Measurements from ENCODE around the gene MSX1.

The MSX1 gene

DNA sequence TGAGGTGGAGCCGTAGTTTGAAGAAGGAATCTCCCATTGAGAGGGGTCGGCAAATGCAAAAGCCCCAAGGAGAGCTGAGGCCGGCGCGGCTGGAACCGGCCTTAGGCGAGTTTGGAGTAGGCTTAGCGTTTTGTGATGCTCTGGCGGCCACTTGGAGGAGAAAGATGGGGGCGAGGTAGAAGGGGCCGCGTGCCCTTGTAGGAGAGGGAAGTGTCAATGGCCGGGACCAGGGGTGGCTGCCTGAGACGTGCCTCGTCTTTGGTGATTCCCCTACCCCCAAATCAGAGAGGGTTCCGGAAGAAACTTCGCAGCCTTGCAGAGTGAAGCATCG, 11.7 kb downstream of the MSX1 start:
- DNase-seq, result no peak

DNA sequence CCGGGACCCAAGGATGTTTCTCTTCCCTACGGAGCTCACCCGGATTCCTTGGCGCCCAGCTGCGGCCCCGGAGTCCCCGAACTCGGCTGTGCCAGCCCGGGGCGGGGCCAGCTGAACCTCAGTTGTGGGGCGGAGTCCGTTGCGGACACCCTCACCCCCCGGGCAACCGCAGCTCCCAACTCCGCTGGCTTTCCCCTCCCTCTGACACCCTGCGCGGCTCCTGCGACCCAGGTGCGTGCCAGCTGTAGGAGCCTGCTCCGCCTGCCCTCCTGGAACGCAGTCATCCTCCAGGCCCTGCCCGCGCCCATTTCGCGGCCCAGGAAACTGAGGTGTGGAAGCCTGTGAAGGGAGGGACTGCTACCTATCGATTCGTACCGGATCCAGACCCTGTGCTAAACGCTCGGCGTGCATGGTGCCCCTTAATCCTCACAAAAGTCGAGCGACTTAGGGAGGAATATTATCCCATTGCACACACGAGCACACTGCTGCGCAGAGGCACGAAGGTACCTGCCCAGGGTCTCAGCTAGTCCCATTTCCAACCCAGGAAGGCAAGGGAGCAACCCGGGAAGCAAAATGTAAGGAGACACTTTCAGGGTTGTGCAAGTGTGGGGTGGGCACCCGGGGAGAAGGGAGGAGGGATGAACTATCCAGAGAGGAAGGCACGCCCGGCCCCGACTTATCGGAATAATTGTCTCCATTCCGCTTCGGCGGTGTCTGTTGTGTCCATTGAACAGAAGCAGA, 12.3 kb downstream of the MSX1 start:
- DNase-seq, result no peak

DNA sequence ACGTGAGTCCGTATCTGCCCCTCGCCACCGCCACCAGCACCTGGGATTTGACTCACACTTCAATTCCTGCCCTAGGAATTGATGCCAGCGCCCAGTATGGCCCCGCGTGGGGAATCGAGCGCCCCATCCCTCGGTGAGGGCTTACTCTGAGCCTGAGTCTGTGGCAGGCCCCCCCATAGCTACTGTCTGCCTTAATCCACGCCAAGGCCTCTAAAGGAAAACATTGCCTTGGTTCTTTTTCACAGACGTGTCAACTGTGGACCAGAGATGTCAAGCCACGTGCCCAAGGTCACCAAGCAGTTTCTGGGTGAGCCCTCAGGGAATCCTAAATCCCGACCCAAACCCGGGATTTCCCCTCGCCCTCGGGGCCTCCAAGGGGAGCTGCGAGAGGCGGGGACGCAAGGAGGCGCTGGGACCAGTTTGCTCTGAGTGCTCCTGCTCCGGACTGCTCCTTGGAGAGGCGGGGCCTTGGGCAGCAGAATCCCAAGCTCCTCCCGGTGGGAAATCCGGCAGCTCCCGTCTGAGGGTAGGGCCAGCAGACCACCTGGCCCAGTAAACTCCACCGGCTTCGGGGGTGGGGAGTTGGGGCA, 12.9 kb downstream of the MSX1 start:
- DNase-seq, result no peak

DNA sequence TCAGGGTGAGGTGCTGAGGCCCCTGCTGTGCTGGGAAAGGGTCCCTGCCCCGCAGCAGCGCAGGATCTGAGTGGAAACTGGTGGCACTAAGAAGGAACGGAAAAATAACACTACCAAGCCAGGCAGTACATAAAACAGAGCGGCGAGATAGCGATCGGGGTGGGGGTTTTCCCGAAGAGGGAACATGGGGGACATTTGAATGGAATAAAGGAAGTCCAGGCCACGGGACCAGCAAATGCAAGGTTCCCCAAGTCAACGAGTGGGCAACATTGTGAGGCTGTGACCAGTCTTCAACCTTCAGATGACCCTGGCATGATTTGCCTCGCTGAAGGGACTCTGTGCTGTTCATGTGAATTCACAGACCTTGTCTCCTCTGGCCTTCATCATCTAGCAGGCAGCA, 13.7 kb downstream of the MSX1 start:
- DNase-seq, result no peak

DNA sequence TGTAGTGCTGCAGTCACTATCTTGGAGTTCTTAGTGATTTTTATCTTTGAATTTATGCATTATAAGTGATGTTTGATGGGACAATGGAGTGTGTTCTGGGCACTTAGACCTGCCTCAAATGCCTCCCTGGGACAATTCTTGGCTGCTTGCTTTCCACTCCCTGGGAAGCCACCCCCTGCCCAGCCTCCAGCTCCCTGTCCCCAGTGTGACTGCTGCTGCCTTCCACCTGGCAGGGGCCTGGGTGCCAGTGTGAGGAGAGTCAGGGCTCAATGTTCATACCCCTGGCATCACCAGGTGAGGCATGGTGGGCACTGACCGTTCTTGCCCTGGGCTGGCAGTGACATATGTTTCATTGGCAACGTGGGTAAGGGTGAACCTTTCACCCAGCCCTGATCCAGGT, 14.8 kb downstream of the MSX1 start:
- DNase-seq, result no peak

DNA sequence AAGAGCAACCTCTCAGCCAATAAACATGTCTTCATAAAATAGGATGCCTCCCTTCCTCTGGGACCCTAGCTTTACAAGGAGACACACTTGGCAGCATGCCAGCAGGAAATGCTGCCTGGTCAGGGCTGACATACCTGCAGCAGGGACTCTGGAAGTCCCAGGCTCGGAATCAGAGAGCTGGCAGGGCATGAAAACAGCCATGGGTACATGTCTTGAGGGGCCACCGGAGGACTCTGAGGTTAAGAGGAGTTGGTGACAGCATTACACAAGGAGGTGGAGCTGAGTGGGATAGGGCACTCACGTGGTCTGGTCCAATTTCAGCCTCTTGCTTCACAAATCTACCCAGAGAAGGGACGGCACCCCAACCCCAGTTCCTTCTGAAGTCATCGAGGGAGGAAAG, 15.7 kb downstream of the MSX1 start:
- no peak for DNase-seq

DNA sequence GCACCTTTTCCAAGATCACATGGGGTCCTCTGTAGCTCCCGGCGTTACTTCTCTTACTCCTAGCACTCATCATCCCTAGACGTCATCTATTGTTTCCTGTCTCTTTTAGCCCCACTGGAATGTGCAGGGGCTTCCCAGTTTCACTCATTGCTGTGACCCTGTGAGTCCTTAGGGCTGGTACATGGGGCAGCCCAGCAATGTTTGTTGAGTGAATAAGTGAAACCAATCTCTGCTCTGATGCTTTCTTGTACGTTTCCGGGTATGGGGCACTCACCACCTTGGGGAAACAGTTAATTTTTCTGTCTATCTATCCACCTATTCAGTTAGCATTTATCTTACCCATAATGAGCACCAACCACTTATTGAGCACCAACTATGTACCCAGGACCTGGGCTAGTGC, 16.1 kb downstream of the MSX1 start:
- DNase-seq, result no peak

DNA sequence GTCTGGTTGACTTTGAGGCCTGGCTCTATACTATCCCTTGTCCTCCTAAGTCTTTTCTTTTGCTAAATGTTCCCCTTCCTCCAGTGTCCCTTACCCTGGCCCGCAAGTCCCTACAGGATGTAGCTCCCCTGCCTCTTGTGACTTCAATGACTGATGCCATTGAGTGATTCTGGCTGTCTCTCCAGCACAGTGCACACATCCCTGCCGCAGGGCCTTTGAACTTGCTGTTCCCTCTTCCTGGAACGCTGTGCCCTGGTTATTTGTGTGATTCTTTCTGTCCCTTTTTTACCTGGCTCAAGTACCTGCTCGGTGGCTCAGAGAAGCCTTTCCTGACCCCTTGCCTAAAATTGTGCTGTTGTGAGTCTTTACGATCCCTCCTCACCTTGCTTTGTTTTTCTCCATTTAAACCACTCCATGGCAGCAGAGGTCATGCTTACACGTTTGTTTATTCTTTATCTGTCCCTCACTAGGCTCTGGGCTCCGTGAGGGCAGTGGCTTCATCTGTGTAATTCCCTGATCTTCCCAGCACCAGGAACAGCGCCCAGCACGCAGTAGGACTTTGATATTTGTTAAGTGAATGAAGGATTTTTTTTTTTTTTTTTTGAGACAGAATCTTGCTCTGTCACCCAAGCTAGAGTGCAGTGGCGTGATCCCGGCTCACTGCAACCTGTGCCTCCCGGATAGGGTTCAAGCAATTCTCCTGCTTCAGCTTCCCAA, 17.6 kb downstream of the MSX1 start:
- no peak for DNase-seq

DNA sequence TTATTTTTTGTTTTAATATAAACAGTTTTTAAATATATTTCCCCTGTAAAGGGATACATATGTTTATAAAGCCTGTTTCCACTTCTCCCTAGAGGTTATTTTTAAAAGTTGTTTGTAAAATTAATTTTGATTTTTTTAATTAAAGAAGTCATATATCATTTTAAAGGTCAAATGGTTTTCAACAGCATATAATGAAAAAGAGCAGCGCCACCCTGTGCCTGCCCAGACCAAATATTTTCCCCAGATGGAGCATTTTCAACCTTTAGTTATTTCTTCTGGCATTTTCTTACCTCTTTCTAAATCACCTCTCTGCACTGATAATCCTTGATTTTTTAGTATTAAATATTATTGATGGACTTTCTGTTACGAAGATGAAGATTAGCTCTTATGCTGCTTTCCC, 21.0 kb downstream of the MSX1 start:
- no peak for DNase-seq

DNA sequence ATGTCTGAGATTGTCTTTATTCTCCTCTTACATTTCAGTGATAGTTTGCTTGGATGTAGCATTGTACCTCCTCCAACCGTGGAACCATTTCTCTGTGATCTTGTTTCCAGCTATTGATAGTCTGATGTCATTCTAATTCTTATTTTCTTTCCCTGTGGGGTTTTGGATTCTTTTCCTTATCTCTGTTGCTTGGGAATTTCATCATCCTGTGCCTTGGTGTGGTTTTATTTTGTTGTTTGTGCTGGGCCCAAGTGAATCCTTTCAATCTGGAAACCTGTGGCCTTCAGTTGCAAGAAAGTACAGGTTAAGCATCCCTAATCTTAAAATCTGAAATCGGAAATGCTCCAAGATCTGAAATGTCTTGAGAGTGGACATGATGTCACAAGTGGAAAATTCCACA, 22.0 kb downstream of the MSX1 start:
- DNase-seq, result no peak

DNA sequence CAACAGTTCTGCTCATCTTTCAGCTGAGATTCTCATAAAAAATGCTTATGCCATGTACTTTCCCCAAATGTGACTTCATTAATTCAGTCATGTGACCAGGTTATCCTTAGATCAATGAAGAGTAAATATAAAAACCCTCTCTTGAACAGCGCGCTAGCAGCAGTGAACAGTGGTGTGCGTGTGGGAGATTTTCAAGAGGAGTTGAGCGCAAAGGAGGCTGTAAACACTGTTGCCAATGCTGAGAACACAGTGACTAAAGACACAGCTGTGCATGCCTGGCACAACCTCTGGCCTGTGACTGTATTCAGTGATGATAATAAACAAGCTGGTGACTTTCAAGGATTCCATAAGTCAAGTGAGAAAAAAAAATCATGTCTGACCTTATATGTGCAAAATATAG, 25.1 kb downstream of the MSX1 start:
- no peak for DNase-seq

DNA sequence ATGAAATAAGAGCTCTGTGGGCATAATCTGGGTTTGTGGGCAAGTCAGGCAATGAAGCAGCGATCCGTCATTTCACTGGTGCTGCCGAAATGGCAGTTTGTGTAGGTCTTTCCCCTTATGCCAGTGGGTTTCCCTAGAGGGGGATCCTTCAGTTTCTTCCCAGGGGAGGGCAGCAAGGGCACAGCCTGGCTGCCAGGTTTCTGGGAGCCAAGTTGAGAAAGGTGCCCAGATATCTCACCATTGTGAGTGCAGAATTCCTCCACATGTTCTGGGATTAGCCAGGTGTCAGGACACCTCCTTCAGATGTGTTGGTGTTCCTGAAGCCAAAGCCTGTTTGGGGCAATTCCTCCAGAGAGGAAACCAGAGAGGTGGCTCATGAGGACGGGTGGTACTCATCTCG, 28.0 kb downstream of the MSX1 start:
- no peak for DNase-seq

DNA sequence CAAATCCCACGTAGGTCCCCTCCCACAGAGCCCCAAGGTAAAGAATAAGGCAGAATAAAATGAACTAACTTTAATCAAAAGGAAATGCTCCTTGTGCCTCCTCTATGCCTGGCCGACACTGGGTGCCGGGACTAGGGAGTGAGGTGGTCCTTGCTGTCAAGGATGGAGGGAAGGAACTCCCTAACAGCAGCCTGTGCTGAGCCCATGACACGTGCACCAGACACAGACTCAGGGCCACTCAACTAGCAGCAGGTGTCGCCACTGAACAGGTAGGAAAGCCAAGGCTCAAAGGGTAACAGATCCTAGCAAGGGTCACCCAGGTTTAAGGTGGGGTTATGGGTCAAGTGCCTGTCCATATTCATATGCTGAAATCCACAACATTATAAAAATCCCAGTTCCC, 29.2 kb downstream of the MSX1 start:
- DNase-seq, result no peak

DNA sequence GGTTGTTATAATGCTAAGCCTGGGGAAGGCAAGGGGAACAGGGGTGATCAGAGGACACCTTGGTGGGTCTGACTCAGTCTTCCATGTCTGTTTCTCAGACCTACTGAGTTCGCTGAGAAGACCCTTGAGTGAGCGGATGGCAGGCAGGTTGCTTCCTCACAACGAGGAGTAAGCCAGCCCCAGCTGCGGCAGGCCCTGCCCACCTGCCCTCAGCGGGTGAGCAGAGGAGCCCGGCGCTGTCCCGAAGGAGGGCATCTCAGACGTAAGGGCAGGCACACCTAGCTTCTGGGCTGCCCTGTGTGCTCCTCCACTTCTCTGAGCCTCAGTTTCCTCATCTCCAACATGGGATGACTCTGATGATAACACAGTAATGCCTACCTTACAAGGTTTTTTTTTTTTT, 30.3 kb downstream of the MSX1 start:
- no peak for DNase-seq

DNA sequence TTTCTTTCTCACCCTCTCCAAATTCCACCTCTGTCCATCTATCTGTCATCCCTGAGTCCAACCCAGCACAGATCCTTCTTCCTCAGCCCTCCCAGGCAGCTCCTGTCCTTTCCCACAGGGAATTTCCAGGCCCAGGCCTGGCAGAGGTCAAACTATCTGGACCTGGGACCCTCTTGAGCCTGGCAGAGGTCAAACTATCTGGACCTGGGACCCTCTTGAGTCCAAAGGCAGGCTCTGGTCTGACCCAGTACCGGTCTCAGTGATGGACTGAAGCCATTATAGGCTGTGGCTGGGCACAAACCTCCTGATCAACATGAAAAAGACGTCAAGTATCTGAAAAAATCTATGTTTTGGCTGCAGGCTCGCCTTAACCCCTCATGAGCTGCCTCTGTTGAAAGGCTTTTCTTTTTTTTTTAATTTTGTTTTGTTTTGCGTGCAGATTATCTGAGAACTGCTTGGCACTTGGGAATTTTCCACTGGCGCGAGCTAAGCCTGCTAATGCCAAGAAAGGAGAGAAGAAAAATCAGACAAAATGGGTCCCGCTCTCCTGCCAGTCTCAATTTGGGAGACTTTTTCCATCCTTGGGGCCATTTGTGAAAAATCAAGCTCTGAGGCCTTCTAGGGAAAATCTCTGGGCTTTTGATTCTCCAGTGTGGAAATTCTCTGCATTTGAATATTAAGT, 31.2 kb downstream of the MSX1 start:
- no peak for DNase-seq

DNA sequence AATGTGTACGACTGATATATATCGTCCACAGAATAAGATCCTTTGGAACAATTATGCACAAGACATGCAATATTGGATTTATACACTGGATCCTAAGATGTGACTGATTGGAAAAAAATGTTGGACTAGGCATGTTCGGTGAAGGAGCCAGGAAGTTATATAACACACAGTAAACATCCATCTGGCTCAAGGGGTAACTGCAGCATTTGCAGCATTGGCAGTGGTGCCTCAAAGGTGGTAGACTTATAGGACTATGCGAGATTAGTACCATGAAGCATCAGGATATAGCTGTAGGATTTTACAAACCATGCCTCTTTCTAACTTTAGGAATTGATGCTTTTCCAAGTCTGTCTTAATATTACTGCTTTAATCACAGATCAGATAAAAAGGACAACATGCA, 34.3 kb downstream of the MSX1 start:
- no peak for DNase-seq

DNA sequence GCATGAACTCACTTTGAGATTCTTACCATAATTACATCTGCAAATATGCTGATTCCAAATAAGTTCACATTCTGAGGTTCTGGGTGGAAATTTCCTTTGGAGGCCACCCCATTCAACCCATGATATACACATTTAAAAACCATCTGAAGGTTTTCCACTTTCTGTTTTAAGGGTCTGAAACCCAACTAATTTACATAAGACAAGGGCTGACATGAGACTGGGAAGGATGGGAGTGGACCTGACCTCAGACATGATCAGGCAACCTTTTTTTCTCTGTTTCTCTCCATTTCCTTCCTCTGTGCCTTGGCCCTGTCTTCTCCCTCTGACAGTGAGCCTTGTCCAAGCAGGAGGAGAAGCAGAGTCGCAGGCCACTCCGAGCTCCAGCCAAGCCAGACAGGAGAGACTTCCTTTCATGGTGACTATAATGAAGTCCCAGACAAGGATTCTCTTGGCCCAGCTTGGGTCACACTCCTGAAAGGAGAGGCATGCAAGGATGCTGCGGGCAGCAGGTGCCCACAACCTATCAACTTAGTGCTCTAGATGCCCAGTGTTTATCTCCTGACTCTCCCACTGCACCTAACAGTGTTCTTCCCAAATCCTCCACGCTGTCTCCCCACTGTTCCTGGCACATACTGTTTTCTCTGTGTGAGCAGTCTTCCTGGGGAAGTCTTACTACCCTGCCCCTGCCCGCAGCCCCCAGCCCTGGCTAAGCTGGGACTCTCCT, 39.9 kb downstream of the MSX1 start:
- DNase-seq, result no peak

DNA sequence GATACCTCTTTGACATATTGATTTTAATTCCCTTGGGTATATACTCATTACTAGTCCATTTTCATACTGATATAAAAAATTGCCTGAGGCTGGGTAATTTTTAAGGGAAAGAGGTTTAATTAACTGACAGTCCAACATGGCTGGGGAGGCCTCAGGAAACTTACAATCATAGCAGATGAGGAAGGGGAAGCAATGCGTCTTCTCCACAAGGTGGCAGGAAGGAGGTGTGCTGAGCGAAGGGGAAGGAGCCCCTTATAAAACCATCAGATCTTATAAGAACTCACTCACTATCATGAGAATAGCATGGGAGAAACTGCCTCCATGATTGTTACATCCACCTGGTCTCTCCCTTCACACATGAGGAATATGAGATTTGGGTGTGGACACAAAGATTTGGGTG, 42.4 kb downstream of the MSX1 start:
- DNase-seq, result no peak

DNA sequence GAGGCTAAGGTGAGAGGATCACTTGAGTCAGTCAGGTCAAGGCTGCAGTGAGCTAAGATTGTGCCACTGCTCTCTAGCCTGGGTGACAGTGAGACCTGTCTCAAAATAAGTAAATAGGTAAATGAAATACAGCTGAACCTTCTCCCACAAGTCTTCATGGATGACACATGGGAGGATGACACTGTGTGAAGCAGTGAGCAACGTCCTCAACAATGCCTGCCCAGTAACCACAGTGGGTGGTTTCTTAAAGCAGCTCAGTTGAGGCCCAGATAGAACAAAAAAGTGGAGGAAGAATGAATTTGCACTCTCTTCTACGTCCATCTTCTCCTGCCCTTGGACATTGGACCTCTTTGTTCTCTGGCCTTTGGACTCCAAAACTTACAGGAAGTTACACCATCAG, 52.7 kb downstream of the MSX1 start:
- no peak for DNase-seq

DNA sequence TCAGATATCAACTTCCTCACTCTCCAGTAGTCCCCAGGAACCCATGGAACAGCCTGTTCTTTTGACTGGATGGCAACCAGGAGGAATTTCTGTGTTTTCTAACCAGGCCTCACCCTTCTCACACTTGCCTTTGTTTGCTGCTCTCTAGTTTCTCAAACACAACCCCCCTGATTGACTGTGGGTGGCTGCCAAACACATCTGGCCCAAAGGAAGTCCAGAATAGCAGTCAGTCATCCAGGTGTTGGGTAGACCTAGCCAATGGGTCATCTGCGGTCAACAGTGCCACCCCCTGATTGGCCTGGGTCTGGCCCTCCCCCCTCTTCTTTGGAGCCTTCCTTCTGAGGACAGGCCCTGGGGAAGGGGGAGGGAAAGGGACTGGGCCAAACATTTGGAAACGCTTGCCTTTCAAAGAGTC, 53.7 kb downstream of the MSX1 start:
- DNase-seq, result no peak

Data from bone marrow (tissue), 2 donors.